Measurements from ENCODE around the gene ANKRD28. TPM values are rescaled to one million over a fixed set of nuclear protein-coding genes. Genes with fewer than 3 reads are reported as not detected.

The ANKRD28 gene
- total RNA-seq, 1 donor from 2014 or later, result 63.7 TPM

DNA sequence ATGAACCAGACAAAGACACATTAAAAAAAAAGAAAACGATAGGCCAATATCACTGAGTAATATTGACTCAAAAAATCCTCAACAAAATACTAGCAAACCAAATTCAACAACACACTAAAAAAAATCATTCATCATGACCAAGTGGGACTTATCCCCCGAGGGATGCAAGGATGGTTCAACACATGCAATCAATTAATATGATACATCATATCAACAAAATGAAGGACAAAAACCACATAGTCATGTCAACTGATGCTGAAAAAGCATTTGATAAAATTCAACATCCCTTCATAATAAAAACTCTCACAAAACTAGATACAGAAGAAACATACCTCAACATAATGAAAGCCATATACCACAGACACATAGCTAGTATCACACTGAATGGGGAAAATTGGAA lies 41.8 kb upstream of the ANKRD28 start:
- TF ChIP-seq, protein P1, sequence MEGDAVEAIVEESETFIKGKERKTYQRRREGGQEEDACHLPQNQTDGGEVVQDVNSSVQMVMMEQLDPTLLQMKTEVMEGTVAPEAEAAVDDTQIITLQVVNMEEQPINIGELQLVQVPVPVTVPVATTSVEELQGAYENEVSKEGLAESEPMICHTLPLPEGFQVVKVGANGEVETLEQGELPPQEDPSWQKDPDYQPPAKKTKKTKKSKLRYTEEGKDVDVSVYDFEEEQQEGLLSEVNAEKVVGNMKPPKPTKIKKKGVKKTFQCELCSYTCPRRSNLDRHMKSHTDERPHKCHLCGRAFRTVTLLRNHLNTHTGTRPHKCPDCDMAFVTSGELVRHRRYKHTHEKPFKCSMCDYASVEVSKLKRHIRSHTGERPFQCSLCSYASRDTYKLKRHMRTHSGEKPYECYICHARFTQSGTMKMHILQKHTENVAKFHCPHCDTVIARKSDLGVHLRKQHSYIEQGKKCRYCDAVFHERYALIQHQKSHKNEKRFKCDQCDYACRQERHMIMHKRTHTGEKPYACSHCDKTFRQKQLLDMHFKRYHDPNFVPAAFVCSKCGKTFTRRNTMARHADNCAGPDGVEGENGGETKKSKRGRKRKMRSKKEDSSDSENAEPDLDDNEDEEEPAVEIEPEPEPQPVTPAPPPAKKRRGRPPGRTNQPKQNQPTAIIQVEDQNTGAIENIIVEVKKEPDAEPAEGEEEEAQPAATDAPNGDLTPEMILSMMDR (IDR thresholded peaks at IDR 0.05; ENCODE audit: unreplicated experiment), result no peak
- H3K27me3 Mint-ChIP-seq, result no peaks in the 10 kb centered on the region
- DNase-seq (ENCODE audit: low spot score, unreplicated experiment), result no peak
- no peak overlapping the region for H3K4me3 Mint-ChIP-seq (ENCODE audit: low read depth)
- peaks cover 39% of the 10 kb centered on the region for H3K36me3 Mint-ChIP-seq (ENCODE audit: insufficient read depth)
- no peak overlapping the region for H3K27ac Mint-ChIP-seq
- peaks cover 4% of the 10 kb centered on the region for H3K4me1 Mint-ChIP-seq (ENCODE audit: low read depth)
- peaks cover 33% of the 10 kb centered on the region for H3K9me3 Mint-ChIP-seq (ENCODE audit: low read depth)

DNA sequence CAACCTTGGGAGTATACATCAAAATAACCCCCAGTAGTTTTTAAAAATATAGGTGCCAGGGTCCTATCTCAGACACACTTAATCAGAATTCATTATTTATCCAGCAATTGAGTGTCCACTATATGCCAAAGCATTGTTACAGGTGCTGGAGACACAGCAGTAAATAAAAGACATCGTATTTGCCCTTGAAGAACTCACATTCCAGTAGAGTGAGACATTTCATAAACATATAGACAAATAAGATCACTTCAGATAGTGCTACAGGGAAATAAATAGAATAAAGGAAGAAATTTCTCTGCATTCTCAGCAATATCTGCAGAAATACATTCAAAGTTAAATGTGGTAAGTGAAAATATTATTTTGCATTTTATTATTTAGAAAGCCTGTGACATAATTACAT lies 34.1 kb upstream of the ANKRD28 start:
- Mint-ChIP-seq H3K4me3 (ENCODE audit: low read depth) (no peak overlapping the region), H3K27me3 (no peaks in the 10 kb centered on the region), H3K36me3 (ENCODE audit: insufficient read depth) (peaks cover 3% of the 10 kb centered on the region), H3K4me1 (ENCODE audit: low read depth) (peaks cover 8% of the 10 kb centered on the region), H3K9me3 (ENCODE audit: low read depth) (no peaks in the 10 kb centered on the region), H3K27ac (no peak overlapping the region)
- no peak for DNase-seq (ENCODE audit: low spot score, unreplicated experiment)
- TF ChIP-seq, protein P1 (IDR thresholded peaks at IDR 0.05; ENCODE audit: unreplicated experiment), result no peak

DNA sequence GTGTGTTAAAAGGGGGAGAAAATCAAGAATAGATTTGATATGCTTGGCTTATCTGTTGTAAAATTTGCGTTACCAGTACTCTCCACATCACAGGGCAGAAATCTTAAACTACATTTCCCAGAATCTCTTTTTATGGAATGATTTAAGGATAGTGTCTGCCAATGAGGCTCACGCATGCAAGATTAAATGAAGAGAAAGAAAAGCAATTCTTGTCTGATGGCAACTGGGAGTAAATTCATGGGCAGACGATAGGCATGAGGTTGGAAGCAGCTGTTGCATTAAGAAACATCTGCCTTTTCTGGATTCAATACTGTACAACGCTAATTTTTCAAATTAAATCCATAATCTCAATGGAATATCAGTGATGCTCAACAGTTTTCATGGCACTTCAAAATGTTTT lies 27.2 kb upstream of the ANKRD28 start:
- no peaks in the 10 kb centered on the region for H3K27me3 Mint-ChIP-seq
- H3K36me3 Mint-ChIP-seq (ENCODE audit: insufficient read depth), result peaks cover 2% of the 10 kb centered on the region
- H3K9me3 Mint-ChIP-seq (ENCODE audit: low read depth), result no peaks in the 10 kb centered on the region
- H3K4me3 Mint-ChIP-seq (ENCODE audit: low read depth), result no peak overlapping the region
- DNase-seq (ENCODE audit: low spot score, unreplicated experiment), result no peak
- peak overlapping the region; percentile 64 for H3K27ac Mint-ChIP-seq
- H3K4me1 Mint-ChIP-seq (ENCODE audit: low read depth), result no peaks in the 10 kb centered on the region
- TF ChIP-seq, protein P1 (IDR thresholded peaks at IDR 0.05; ENCODE audit: unreplicated experiment), result no peak

DNA sequence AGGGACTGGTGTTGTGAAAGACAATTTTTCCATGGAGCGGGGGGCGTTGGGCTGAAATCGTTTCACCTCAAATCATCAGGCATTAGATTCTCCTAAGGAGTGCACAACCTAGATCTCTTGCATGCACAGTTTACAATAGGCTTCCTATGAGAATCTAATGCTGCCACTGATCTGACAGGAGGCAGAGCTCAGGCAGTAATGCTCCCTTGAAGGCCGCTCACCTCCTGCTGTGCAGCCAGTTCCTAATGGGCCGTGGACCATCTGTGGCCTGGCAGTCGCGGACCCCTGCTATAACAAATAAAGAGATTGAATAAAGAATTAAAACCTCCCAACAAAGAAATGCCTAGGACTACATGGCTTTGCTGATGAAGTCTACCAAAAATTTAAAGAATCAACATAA lies 25.3 kb upstream of the ANKRD28 start:
- Mint-ChIP-seq H3K27me3 (no peaks in the 10 kb centered on the region), H3K4me3 (ENCODE audit: low read depth) (no peak overlapping the region), H3K4me1 (ENCODE audit: low read depth) (no peaks in the 10 kb centered on the region), H3K27ac (no peak overlapping the region), H3K9me3 (ENCODE audit: low read depth) (no peaks in the 10 kb centered on the region), H3K36me3 (ENCODE audit: insufficient read depth) (peaks cover 2% of the 10 kb centered on the region)
- DNase-seq (ENCODE audit: low spot score, unreplicated experiment), result no peak
- TF ChIP-seq, protein P1 (IDR thresholded peaks at IDR 0.05; ENCODE audit: unreplicated experiment), result no peak

DNA sequence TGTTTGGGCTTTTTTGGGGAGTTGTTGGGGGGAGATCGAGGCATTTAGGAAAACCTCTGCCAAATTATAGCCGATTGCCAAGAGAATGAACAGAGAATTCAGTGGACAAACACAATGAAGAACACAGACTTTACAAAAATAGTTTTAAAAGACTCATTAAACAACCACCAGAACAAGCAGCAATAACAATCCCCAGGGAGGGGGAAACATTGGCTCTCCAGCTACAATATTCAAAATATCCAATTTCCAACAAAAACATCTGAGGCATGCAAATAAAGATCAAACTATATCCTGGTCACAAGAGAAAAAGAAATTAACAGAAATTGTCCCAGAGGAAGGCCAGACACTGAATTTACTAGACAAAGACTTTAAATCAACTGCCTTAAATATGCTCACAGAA lies 24.5 kb upstream of the ANKRD28 start:
- Mint-ChIP-seq H3K4me1 (ENCODE audit: low read depth) (no peaks in the 10 kb centered on the region), H3K27ac (no peak overlapping the region), H3K9me3 (ENCODE audit: low read depth) (no peaks in the 10 kb centered on the region), H3K4me3 (ENCODE audit: low read depth) (no peak overlapping the region), H3K36me3 (ENCODE audit: insufficient read depth) (peaks cover 2% of the 10 kb centered on the region), H3K27me3 (no peaks in the 10 kb centered on the region)
- DNase-seq (ENCODE audit: low spot score, unreplicated experiment), result no peak
- TF ChIP-seq, protein P1 (IDR thresholded peaks at IDR 0.05; ENCODE audit: unreplicated experiment), result no peak
